HG02678 (cell line): ENCODE measurements around the gene ZC3H12A.
A peak's percentile ranks its signal among the peaks of the same experiment; 100 is the strongest.

ENCODE experiments used
- ATAC-seq: cut with Tn5 transposase; IDR thresholded peaks from one replicate; pipeline ENCODE4 v1.9.1; 2021; ENCODE audit warnings: mild to moderate bottlenecking, moderate library complexity; ENCODE audit not compliant: unreplicated experiment

Gene ZC3H12A

DNA sequence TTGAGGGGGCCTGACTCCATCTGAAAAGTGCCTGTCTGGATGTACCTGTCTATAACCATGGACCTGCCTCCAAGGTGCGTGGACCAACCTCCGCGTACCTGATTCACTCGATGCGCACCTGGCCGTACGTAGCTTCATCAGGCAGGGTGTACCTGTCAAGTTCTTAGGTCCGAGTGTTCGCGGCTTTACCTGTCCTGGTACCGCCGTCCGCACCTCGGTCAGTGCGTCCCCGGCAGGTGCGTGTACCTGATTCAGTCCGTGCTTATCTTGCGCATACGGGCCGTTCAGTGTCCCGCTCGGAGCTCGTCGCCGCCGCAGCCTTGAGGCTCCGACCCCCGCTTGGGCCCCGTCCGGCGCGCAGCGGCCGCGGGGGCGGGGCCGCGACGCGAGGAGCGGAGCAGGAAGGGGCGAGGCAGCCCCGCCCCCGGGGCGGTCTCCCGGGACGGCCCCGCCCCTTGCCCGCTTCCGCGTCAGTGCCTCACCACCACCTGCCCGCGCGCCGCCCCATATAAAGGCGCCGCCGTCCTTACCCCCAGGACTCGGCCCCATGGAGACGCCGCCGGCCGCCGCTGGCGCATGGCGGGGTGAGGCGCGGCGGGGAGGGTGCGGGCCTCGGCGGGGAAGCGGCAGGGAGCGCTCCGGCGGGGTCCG is at the start of gene ZC3H12A:
Gene ZC3H12A, plus strand, starts transcription at position 535 of the 651 bp plus-strand sequence. CDS start 917 bp downstream, outside the sequence.
- peak; percentile 69 for ATAC-seq

DNA sequence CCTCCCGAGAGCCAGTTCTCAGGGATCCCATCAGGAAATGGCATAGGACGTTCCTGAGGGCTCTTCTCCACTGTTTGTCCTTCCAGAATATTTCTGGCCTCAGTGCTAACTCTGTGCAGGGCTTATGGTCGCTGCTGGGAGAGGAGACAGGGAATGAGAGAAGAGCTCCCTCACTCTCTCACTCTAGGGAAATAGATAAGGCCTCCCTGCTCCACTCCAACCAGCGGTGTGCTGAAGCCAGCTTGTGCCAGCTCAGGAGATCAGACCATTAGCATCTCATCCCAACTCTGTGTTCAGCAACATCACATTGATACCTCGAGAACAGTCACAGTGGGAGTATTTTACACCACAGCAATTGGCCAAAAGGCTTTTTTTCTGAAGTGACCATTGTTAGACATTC is 49.2 kb upstream of the ZC3H12A start:
- ATAC-seq: no peak

DNA sequence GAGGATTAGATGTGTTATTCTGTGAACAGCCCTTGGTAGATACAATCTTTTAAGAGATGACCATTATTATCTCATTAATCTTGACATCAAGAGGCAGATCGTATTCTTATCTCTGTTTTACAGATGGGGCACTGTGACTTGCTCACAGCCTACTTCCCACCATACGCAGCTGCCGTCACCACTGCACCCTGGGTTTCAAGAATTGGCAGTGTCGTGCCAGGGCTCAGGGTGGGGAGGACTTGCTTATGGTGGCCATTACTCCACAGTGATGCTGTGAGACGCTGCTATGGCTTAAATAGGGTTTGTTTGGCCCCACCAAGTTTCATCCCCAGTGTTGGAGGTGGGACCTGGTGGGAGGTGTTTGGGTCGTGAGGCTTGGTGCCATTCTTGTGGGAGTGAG is 45.4 kb upstream of the ZC3H12A start:
- no peak for ATAC-seq

DNA sequence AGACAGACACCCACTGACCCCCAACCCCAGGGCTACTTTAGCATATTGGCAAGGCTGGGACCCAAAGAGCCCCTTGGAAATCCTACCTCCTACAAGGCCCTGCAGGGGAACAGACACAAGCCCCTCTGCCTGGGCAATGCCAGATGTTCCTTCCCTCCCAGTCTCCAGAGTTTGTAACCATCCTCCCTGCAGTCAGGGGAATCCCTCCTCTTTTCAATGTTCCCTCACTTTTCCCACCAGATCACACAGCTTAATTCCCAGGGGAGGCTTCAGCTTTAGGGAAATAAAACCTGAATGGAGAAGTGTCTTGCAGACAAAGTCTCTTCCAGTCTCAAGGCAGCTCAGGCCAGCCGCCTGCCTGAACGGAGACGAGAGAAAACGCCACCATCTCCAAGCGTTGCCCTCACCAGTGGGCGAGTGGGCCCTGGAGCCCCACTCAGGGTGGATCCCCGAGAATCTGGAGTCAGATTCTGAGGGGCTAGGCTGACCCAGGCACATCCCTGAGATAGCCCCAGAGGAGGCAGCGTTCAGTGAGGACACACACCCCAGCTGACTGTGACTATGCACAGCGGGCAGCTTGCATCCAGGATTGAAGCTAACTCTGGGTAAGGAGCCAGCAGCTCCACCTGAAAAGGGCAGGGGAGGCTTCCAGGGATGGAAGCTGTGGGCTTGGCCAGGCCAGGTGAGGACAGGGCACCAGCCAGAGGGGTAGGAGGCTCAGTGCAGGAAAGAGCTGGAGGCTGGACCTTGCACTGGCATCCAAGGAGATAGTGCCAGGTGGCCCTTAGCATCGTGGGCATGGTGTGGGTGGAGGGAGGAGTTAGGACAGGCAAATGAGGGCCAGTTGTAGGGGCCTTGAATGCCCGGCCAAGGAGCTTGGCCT is 44.0 kb upstream of the ZC3H12A start:
- no peak for ATAC-seq

DNA sequence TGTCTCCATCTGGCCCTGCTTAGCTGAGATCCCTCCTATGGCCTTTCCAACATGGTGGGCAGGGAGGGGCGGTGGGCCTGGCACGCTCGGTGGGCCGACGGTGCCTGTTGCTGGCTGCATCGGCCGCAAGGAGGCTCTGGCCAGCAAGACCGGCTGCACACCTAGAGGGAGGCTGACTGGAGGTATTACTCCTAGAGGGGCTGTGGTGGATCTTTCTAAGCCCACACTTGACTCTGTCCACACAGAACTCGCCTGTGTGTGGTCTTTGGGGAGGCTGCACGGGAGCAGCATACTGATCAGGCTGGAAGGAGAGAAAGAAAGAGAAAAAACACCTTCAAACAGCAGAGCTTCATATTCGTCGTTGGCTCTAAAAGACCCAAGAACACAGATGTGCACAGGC is 41.7 kb upstream of the ZC3H12A start:
- ATAC-seq: no peak

DNA sequence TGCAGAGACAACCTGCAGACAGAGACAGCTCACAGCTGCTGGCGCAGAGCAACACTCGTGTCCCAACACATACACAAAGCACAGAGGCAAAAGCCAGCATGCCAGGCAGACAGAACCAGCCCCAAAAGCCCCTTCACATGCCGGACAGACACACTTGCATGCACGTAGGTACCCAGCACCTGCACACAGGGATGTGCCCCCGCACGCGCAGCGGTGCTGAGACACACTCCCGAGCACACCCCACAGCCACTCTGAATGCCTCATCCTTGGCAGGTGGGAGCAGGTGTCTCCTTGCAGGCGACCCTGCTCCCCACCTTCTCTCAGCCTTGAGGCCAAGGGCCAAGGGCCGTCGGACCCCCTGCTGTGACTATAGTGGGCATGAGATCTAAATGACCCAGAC is 41.2 kb upstream of the ZC3H12A start:
- ATAC-seq: no peak

DNA sequence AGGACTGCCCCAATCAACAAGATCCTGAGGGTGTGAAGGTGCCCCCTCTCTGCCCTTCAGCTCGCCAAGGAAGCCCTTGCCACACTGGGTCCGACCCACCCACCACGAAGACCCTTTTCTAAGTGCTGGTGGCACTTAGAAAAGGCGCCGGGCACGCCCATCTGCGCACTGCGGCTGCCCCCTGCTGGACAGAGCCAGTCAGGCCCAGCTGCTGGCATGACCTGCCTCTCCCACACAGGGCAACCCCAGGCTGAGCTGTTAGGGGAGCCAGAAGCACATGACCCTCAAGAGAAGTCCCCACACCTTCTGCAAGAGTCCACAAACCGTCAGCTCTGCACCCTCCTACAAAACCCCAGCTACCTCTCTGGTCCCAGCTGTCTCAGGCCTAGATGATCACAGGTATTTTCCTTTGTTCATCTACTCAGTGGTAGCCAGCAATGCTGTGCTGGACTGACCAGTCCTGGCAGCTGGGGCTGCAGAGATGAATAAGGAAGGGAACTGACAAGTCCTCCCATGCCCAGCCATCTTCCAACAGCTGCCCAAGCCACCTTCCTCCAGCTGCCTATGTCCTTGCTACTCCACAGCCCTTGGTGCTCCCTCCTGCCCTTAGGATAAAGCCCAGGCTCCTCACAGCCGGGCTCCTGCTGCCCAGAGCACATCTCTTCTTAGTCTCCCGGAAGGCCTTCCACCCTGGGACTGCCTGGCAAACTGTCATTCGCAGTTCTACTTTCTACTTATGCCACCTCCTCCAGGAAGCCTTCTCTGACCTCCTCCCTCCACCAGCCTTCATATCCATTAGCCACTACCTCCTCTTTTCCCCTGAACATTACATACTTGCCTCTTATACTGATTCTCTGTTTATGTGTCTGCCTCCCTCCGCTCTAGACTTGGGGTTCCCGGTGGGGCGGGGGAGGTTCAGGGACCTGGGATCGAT is 39.8 kb upstream of the ZC3H12A start:
- ATAC-seq: no peak

DNA sequence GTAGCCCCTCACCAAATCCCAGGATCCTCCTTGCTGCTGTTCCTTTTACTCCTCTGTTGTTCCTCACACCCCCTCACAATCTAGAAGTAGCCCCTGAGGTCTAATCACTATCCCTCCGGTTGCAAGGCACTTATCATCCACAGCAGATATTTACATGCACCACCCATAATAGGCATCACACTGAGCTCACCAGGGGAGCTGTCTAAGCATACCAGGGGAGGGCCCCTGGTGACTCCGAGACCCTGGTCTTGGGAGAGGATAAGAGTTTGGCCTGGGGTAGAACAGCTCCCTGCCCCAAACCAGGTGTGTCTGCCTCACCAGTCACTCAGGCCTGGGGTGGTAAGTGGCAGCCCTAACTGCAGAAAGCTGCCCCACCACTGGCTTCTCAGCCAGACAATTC is 37.3 kb upstream of the ZC3H12A start:
- ATAC-seq: no peak

DNA sequence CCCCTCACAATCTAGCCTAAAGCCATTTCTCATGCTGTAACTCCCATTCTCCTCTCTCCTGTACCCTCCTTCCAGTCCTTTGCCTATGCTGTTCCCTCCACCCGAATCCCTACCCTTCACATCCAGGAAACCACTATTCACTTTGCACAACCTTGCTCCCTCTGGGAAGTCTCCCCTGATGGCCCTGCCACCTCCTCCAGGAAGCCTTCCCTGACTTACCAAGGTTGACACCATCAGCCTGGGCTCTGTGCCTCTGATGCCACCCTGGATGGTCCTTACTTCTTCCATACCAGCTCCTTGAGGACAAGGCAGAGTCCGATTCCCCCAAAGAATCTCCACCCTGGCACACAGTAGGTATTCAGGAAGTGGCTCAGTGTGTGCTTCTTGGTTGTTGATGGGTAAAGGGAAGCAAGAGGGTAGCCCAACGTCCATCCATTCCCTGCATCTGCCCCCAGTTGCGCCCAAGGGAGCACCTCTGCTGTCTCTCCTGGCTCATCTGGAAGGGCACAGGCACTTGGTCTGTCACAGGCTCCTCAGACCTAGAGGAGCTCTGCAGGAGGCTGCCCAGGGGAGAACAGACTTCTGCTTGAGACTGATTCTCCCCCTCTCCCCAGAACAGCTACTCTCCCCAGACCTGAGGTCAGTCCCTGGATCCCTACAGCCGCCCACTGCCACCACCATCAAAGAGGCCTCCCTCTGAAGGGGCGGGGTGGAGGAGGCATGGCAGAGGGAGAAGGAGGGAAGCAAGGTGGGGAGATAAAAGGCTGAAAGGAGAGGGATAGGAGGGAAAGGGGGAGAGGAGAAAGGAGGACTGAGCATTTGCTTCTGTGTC is 36.1 kb upstream of the ZC3H12A start:
- ATAC-seq: no peak

DNA sequence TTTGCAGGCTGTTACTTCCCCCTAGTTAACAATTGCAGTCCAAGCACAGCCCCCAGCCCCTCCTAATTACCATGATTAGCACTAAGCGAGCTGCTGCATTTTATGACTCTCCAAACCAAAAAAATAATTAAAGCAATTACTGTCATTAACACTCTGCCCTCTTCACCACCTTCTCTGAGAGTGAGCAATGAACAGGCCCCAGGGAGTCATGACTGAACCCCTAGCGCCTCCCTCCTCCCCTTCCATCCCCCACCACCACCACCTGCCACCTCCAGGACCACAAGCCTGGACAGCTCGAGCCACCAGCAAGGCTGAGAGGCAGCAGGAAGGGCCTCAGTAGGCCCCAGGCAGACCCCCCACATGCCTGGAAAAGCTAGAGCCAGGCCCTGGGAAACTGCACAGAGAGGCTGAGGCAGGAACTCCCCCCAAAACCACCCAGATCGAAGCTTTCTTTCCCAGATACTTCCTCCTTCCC is 35.5 kb upstream of the ZC3H12A start:
- ATAC-seq: no peak

DNA sequence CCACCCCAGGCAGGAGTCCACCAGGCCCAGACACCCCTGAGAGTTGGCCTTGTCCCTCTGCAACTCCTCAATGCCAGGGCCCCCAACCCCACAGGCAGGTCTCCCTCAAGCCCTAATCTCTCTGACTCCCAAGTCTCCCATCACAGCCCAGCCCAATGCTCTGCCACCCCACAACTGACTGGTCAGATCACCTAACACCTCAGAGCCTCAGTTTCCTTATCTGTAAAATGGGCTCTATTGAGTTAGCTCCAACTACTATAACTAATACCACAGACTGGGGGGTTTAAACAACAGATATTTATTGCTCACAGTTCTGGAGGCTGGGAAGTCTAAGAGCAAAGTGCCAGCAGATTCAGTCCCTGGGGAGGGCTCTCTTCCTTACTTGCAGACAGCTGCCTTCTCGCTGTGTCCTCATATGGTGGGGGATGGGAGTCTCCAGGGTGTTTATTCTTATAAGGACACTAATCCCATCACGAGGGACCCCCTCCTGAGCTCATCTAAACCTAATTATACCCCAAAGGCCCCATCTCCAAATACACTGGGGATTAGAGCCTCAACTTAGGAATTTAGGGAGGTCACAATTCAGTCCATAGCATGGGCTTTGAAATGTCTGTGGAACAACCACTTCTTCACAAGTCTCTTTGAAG is 34.9 kb upstream of the ZC3H12A start:
- no peak for ATAC-seq

DNA sequence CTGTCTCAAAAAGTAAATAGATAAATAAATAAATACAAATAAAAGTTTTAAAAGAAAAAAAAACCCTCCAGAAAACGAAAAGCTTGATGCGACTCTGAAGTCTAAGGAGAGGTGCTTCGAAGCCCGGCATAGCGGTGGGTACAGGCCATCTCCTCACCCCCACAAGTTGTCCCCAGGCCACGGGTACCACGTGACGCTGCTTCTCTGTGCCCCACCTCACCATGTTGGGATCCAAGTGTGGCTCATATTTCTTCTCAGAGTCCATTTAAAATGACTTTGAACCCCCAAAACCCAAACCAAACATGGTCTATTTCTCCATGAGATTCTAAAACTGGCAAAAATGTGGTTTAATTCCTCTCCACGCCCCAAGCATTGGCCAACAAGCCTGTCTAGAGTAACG is 32.9 kb upstream of the ZC3H12A start:
- ATAC-seq: no peak

DNA sequence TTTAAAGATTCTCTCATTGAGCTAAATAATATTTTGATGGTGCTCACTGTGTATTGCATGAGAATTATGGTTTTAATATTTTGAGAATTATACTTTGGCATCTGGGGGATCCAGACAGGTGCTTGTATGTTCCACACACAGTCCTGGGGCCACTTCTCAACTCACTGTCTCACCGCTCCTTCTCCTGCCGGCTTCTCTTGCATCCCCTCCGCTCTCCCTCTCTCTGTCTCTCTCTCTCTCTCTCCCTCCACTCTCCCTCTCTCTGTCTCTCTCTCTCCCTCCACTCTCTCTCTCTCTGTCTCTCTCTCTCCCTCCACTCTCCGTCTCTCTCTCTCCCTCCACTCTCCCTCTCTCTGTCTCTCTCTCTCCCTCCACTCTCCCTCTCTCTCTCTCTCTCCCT is 32.2 kb upstream of the ZC3H12A start:
- ATAC-seq: no peak

DNA sequence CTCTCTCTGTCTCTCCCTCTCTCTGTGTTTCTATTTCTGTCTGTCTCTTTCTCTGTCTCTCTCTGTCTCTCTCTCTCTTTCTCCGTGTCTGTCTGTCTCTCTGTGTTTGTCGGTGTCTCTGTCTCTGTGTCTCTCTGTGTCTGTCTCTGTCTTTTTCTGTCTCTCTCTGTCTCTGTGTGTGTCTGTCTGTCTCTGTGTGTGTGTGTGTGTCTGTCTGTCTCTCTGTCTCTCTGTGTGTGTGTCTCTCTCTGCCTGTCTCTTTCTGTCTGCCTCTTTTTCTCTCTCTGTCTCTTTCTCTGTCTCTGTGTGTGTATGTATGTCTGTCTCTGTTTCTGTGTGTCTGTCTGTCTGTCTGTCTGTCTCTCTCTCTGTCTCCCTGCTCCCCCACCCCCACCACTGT is 31.7 kb upstream of the ZC3H12A start:
- no peak for ATAC-seq

DNA sequence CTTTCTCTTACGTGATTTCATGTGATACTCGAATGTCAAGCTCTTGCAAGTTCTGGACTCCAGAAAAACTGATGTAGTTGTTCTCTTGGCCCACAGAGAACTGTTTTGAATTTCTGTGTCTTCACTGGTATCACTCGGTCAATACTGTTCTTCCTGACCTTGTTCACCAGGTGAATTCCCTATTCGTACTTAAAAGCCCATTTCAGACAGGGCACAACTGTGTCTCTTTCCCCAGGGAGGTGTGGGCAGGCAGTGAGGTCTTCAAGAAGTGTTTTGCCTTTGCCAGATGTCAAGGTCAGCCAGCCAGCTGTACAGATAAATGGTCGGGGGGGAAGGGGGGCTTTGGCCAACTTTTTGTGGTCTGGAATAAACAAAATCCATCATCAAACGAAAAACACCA is 27.5 kb upstream of the ZC3H12A start:
- no peak for ATAC-seq

DNA sequence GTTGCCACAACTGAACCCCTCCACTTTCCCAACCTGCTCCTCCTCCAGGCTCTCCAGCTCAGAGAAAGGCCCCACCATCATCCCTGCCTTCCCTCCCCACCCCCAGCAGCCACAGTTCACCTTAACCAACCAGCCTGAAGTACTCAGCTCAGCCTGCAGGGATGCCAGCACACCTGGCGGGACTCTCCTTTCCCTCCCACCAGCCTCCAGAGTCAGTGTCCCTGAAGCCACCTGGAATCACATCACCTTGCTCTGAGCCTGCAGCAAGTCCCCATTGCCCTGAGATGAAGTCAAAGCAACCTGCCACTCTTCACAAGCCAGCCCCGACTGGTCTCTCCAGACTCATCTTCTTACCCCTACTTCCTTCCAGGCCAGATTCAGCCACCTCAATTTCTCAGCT is 26.2 kb upstream of the ZC3H12A start:
- ATAC-seq: no peak

DNA sequence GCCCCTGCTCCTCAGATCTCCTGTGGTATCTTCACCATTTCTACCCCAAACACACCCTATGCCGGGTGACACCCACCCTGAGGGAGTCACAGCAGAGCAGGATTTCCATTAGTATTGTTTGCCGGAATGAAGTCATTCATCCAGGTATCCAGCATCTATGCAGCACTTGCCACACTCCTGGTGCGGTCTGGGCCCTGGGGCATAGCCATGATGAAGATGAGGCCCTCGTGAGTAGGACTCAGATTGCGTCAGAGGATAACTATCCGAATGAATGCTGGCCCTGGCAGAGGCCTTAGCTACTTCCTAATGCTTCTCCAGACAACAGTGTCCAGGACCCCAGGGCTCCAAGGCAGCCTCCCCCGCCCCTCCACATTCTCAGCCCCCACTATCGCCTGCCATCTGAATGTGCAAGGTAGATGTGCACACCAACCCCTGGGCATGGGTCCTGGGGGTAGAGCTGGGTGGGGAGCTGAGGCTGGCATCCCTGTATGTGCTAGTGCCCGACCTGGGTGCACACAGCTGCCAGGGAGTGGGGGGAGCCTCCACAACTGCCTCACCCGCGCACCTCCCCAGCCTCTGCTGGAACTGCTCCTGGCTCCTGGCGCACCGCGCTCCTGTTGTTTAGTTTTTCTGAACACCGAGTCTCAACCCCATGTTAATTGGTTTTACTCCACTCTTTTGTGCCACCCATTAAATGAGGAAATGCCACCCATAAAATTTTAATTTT is 25.5 kb upstream of the ZC3H12A start:
- no peak for ATAC-seq

DNA sequence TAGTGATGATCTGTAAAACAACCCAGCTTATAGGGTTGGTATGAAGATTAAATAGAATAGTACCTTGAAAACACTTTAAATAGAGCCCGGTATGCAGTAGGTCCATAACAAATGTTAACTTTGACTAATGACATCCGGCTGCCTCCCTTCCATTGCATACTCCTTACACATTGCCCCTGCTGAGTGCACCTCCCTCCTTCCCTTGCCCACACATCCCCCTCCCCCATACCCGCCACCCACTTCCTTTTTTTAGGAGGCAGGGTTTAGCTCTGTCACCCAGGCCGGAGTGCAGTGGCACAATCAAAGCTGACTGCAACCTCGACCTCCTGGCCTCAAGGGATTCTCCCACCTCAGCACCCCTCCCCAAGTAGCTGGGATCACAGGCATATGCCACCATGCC is 24.4 kb upstream of the ZC3H12A start:
- ATAC-seq: no peak

DNA sequence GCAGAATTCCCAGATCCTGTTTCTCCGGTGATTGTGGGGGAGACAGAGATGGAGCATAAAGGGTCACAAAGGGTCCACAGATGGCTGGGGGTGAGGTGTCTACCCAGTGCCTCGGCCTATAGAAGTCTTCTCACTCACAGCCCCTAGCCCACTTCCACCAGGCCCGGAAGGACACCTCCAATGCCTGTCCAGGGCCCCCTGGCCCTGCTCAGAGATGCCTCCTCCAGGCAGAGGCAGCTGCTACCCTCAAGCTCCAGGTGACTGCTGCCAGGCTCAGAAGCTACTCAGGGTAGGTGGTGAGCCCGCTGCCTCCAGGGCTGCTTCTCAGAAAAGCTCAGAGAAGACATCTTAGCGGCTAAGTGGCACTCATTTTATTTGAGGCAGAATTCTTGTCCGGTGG is 22.0 kb upstream of the ZC3H12A start:
- ATAC-seq: no peak
